A549 (cell line): ENCODE measurements around the gene RAMP1.

Source experiments
- CBX8 ChIP-seq: fragments of 200-600 bp; sonication (generic); IDR thresholded peaks from 2 replicates; pipeline ENCODE4 v1.6.1; 2016
- CTCF ChIP-seq: fragments of >200 bp; sonication (Bioruptor Twin); formaldehyde crosslinking; IDR thresholded peaks from 3 replicates; pipeline ENCODE4 v1.5.1; 2016
- ESRRA ChIP-seq: fragments of 150-350 bp; IDR thresholded peaks from 2 replicates; pipeline ENCODE4 v1.6.1; 2014; ENCODE audit warnings: mild to moderate bottlenecking, low read length, borderline replicate concordance
- NFE2L2 ChIP-seq: fragments of 150-350 bp; conservative IDR thresholded peaks from 2 replicates; pipeline ENCODE4 v1.6.1; 2014; ENCODE audit warnings: low read length
- PBX3 ChIP-seq: IDR thresholded peaks from 2 replicates; pipeline ENCODE4 v1.6.1; 2012
- POLR2AphosphoS2 ChIP-seq: conservative IDR thresholded peaks from 2 replicates; pipeline ENCODE4 v1.6.1; 2012; ENCODE audit warnings: low read length, improper control_type of control experiment, inconsistent platforms
- RFX5 ChIP-seq: fragments of 450-650 bp; IDR thresholded peaks from 2 replicates; pipeline ENCODE4 v1.7.1; 2014; ENCODE audit warnings: antibody characterized with exemption, mild to moderate bottlenecking, moderate library complexity
- RNF2 ChIP-seq: fragments of 200-600 bp; sonication (generic); IDR thresholded peaks from 2 replicates; pipeline ENCODE4 v1.6.1; 2016; ENCODE audit warnings: low read depth, mild to moderate bottlenecking, antibody characterized with exemption, moderate library complexity, borderline replicate concordance
- TF ChIP-seq, protein P1 (sequence below): IDR thresholded peaks from 2 replicates; pipeline ENCODE4 v1.6.1; 2012

GRCh38 chr2:237895544-237896506, 36.4 kb downstream of the RAMP1 start:
- TF ChIP-seq CTCF (no peak), POLR2AphosphoS2 (no peak), CBX8 (no peak), NFE2L2 (no peak), RNF2 (no peak), RFX5 (no peak), ESRRA (no peak), PBX3 (no peak)
- TF ChIP-seq, protein P1, sequence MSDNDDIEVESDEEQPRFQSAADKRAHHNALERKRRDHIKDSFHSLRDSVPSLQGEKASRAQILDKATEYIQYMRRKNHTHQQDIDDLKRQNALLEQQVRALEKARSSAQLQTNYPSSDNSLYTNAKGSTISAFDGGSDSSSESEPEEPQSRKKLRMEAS, result no peak
